H9 (cell line): ENCODE results near the gene UBE3C. TPM values are rescaled to one million over a fixed set of nuclear protein-coding genes. Genes with fewer than 3 reads are reported as not detected.
A peak's percentile ranks its signal among the peaks of the same experiment; 100 is the strongest.

Experiments used
- DNase-seq: peaks from one replicate; pipeline ENCODE4 v3.0.0-alpha.2; 2017
- H2AFZ ChIP-seq: one replicate; pipeline ENCODE4 v1.6.1; 2013; ENCODE audit warnings: mild to moderate bottlenecking, low read length, control low read depth, moderate library complexity
- H2AK5ac ChIP-seq: 2 replicates; pipeline ENCODE4 v1.6.1; 2013; ENCODE audit warnings: low read length, control low read depth, mixed read lengths; ENCODE audit not compliant: insufficient read length
- H2BK120ac ChIP-seq: one replicate; pipeline ENCODE4 v1.6.1; 2013; ENCODE audit warnings: low read depth, mild to moderate bottlenecking, low read length, control low read depth, inconsistent platforms; ENCODE audit not compliant: poor library complexity, severe bottlenecking
- H2BK12ac ChIP-seq: 2 replicates; pipeline ENCODE4 v1.6.1; 2013; ENCODE audit warnings: low read length, control low read depth, mixed read lengths, low read depth; ENCODE audit not compliant: insufficient read length
- H2BK15ac ChIP-seq: 2 replicates; pipeline ENCODE4 v1.6.1; 2013; ENCODE audit warnings: low read depth, low read length, control low read depth
- H2BK20ac ChIP-seq: one replicate; pipeline ENCODE4 v1.6.1; 2013; ENCODE audit warnings: low read depth, mild to moderate bottlenecking, low read length, control low read depth, inconsistent platforms; ENCODE audit not compliant: poor library complexity, severe bottlenecking
- H2BK5ac ChIP-seq: 2 replicates; pipeline ENCODE4 v1.6.1; 2013; ENCODE audit warnings: low read length, control low read depth, mixed read lengths; ENCODE audit not compliant: insufficient read length
- H3K14ac ChIP-seq: 2 replicates; pipeline ENCODE4 v1.6.1; 2013; ENCODE audit warnings: low read length, control low read depth; ENCODE audit not compliant: insufficient read depth
- H3K18ac ChIP-seq: 2 replicates; pipeline ENCODE4 v1.6.1; 2013; ENCODE audit warnings: low read depth, mild to moderate bottlenecking, mixed read lengths, low read length, control low read depth; ENCODE audit not compliant: insufficient read length
- H3K23ac ChIP-seq: 2 replicates; pipeline ENCODE4 v1.6.1; 2013; ENCODE audit warnings: low read length, control low read depth, mixed read lengths, low read depth; ENCODE audit not compliant: insufficient read length
- H3K23me2 ChIP-seq: 2 replicates; pipeline ENCODE4 v1.6.1; 2013; ENCODE audit warnings: low read depth, mild to moderate bottlenecking, mixed read lengths, low read length, control low read depth; ENCODE audit not compliant: insufficient read length, poor library complexity, severe bottlenecking
- H3K27ac ChIP-seq: 2 replicates; pipeline ENCODE4 v1.5.1; 2013; ENCODE audit warnings: low read length, control low read depth, mixed read lengths, low read depth; ENCODE audit not compliant: insufficient read length
- H3K27me3 ChIP-seq: 2 replicates; pipeline ENCODE4 v1.6.1; 2013; ENCODE audit warnings: low read length, control low read depth, inconsistent platforms; ENCODE audit not compliant: insufficient read depth
- H3K4ac ChIP-seq: 2 replicates; pipeline ENCODE4 v1.6.1; 2013; ENCODE audit warnings: low read depth, mild to moderate bottlenecking, control low read depth, inconsistent platforms, low read length, moderate library complexity
- H3K4me1 ChIP-seq: 2 replicates; pipeline ENCODE4 v1.6.1; 2013; ENCODE audit warnings: low read length, control low read depth, inconsistent platforms; ENCODE audit not compliant: insufficient read depth
- H3K4me2 ChIP-seq: 2 replicates; pipeline ENCODE4 v1.6.1; 2013; ENCODE audit warnings: low read length, control low read depth, mixed read lengths; ENCODE audit not compliant: insufficient read length, insufficient read depth
- H3K56ac ChIP-seq: 2 replicates; pipeline ENCODE4 v1.6.1; 2013; ENCODE audit warnings: low read depth, mild to moderate bottlenecking, mixed read lengths, low read length, control low read depth; ENCODE audit not compliant: insufficient read length
- H3K79me1 ChIP-seq: 2 replicates; pipeline ENCODE4 v1.6.1; 2013; ENCODE audit warnings: low read depth, mild to moderate bottlenecking, moderate library complexity, low read length, control low read depth, inconsistent platforms; ENCODE audit not compliant: insufficient read depth, poor library complexity, severe bottlenecking
- H3K79me2 ChIP-seq: 2 replicates; pipeline ENCODE4 v1.6.1; 2013; ENCODE audit warnings: low read length, control low read depth, inconsistent platforms; ENCODE audit not compliant: insufficient read depth
- H3K9ac ChIP-seq: 2 replicates; pipeline ENCODE4 v1.6.1; 2013; ENCODE audit warnings: low read length, control low read depth, mixed read lengths; ENCODE audit not compliant: insufficient read length; ENCODE audit errors: extremely low read depth
- H3K9me3 ChIP-seq: one replicate; pipeline ENCODE4 v1.6.1; 2013; ENCODE audit warnings: low read depth, low read length, inconsistent platforms; ENCODE audit not compliant: control insufficient read depth
- H3T11ph ChIP-seq: one replicate; pipeline ENCODE4 v1.6.1; 2013; ENCODE audit warnings: mild to moderate bottlenecking, low read length, control low read depth, inconsistent platforms
- H4K20me1 ChIP-seq: one replicate; pipeline ENCODE4 v1.6.1; 2013; ENCODE audit not compliant: control insufficient read depth, insufficient read length, insufficient read depth
- H4K5ac ChIP-seq: 2 replicates; pipeline ENCODE4 v1.6.1; 2013; ENCODE audit warnings: low read depth, mild to moderate bottlenecking, mixed read lengths, low read length, control low read depth; ENCODE audit not compliant: insufficient read length
- H4K8ac ChIP-seq: replicated peaks from 2 replicates; pipeline ENCODE4 v1.6.1; 2013; ENCODE audit warnings: low read length, control low read depth, mixed read lengths, low read depth; ENCODE audit not compliant: insufficient read length
- H4K91ac ChIP-seq: 2 replicates; pipeline ENCODE4 v1.6.1; 2013; ENCODE audit warnings: low read depth, mild to moderate bottlenecking, moderate library complexity, mixed read lengths, low read length, control low read depth; ENCODE audit not compliant: insufficient read length
- H3K27ac Mint-ChIP-seq, 3 experiments: 2 replicates in 2 of 3; 3 replicates in 1 of 3; pipeline ENCODE4 v1.8.0; 2020 to 2021; ENCODE audit warnings: mixed read lengths in 3 of 3, mild to moderate bottlenecking in 1 of 3, moderate library complexity in 1 of 3
- H3K27me3 Mint-ChIP-seq: 2 replicates; pipeline ENCODE4 v1.8.0; 2021; ENCODE audit warnings: low read depth, mild to moderate bottlenecking, moderate library complexity, mixed read lengths
- H3K36me3 Mint-ChIP-seq, 3 experiments: 2 replicates in 2 of 3; 3 replicates in 1 of 3; pipeline ENCODE4 v1.8.0; 2020 to 2021; ENCODE audit warnings: low read depth in 3 of 3, mixed read lengths in 3 of 3; ENCODE audit not compliant: insufficient read depth in 1 of 3
- H3K4me1 Mint-ChIP-seq, 2 experiments: 2 replicates each; pipeline ENCODE4 v1.8.0; 2020; ENCODE audit warnings: mixed read lengths in 2 of 2
- H3K4me3 Mint-ChIP-seq, 2 experiments: 2 replicates in 1 of 2; 3 replicates in 1 of 2; pipeline ENCODE4 v1.8.0; 2020 to 2021; ENCODE audit warnings: mild to moderate bottlenecking in 2 of 2, mixed read lengths in 2 of 2, moderate library complexity in 1 of 2
- H3K9me3 Mint-ChIP-seq, 2 experiments: 2 replicates in 1 of 2; 3 replicates in 1 of 2; pipeline ENCODE4 v1.8.0; 2020; ENCODE audit warnings: mild to moderate bottlenecking in 2 of 2, mixed read lengths in 2 of 2, moderate library complexity in 1 of 2
- total RNA-seq: library from RNA; stranded (reverse); gene quantifications from 2 replicates; pipeline ENCODE4 v1.2.1, GENCODE V29; 2021
- TF ChIP-seq, protein P1 (sequence below): fragments of 200-600 bp; sonication (generic); conservative IDR thresholded peaks from 3 replicates; pipeline ENCODE4 v1.8.0; 2021; ENCODE audit warnings: antibody characterized with exemption, mild to moderate bottlenecking

UBE3C gene
- total RNA-seq, 1 experiment from 2014 or later, result 63.3 TPM

DNA sequence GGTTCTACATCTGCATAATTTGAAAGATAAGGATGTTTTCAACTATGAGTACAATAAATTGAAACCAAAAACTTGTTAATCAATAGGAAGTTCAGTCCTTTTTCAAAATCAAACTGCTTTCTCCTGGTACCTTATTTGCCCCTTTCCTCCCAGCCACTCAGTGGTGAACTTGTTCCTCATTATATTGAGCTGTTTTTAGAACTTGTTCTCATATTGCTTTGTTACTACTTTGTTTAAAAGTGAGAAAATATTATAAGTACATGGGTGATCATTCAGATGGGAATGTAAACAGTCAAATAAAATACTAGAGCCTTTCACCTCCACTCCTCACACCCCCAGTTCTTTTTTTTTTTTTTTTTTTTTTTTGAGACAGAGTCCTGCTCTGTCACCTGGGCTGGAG, 17.2 kb downstream of the UBE3C start:
- Histone ChIP-seq H3K23ac (no peak overlapping the region), H4K20me1 (peaks cover 4% of the 10 kb centered on the region)

More for the DNA sequence above, 17.2 kb downstream of the UBE3C start:
- no peak overlapping the region for H2BK120ac ChIP-seq
- peaks cover 51% of the 10 kb centered on the region; the same call in 1 of the 2 replicates for H3K79me2 ChIP-seq
- H3K79me1 ChIP-seq, result peaks cover 12% of the 10 kb centered on the region
- no peak overlapping the region for H3K4ac ChIP-seq
- no peak overlapping the region for H2BK15ac ChIP-seq
- no peak overlapping the region for H3K56ac ChIP-seq
- H2BK20ac ChIP-seq, result no peak overlapping the region
- no peaks in the 10 kb centered on the region for H3K9me3 Mint-ChIP-seq
- no peak overlapping the region for H3K9ac ChIP-seq
- H3K4me1 Mint-ChIP-seq, result peaks cover 32 to 37% of the 10 kb centered on the region in 2 experiments
- no peak overlapping the region for H4K5ac ChIP-seq
- H2AK5ac ChIP-seq, result no peak overlapping the region
- H3K4me3 Mint-ChIP-seq, result no peak overlapping the region
- H4K8ac ChIP-seq, result no peak overlapping the region
- H3K27me3 ChIP-seq, result no peaks in the 10 kb centered on the region
- no peak overlapping the region for H3T11ph ChIP-seq
- no peak overlapping the region for H2AFZ ChIP-seq
- DNase-seq, result no peak
- H3K36me3 Mint-ChIP-seq, result peaks cover 0 to 10% (median 0%) of the 10 kb centered on the region in 3 experiments; a peak in 4 of 7 replicates
- TF ChIP-seq, protein P1, sequence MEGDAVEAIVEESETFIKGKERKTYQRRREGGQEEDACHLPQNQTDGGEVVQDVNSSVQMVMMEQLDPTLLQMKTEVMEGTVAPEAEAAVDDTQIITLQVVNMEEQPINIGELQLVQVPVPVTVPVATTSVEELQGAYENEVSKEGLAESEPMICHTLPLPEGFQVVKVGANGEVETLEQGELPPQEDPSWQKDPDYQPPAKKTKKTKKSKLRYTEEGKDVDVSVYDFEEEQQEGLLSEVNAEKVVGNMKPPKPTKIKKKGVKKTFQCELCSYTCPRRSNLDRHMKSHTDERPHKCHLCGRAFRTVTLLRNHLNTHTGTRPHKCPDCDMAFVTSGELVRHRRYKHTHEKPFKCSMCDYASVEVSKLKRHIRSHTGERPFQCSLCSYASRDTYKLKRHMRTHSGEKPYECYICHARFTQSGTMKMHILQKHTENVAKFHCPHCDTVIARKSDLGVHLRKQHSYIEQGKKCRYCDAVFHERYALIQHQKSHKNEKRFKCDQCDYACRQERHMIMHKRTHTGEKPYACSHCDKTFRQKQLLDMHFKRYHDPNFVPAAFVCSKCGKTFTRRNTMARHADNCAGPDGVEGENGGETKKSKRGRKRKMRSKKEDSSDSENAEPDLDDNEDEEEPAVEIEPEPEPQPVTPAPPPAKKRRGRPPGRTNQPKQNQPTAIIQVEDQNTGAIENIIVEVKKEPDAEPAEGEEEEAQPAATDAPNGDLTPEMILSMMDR, result no peak
- no peak overlapping the region for H2BK5ac ChIP-seq
- no peak overlapping the region for H3K18ac ChIP-seq
- peak overlapping the region in 1 of 3 experiments; percentile 2; a peak in 1 of 7 replicates for H3K27ac Mint-ChIP-seq
- no peaks in the 10 kb centered on the region for H3K27me3 Mint-ChIP-seq
- H3K27ac ChIP-seq, result no peak overlapping the region
- no peaks in the 10 kb centered on the region for H3K9me3 ChIP-seq
- H2BK12ac ChIP-seq, result no peak overlapping the region
- H3K14ac ChIP-seq, result no peak overlapping the region
- no peaks in the 10 kb centered on the region for H3K23me2 ChIP-seq
- H4K91ac ChIP-seq, result no peak overlapping the region
- no peaks in the 10 kb centered on the region for H3K4me1 ChIP-seq
- no peak overlapping the region for H3K4me2 ChIP-seq
